K562 (cell line): ENCODE measurements around the gene DPYSL3. TPM values are rescaled to one million over a fixed set of nuclear protein-coding genes. Genes with fewer than 3 reads are reported as not detected.

Experiments
- ATAC-seq: fragments of 200-7000 bp; cut with Tn5 transposase; 3 replicates; pipeline ENCODE4 v1.9.1; 2020; ENCODE audit warnings: moderate library complexity
- BruUV-seq: library from RNA; stranded (reverse); fragments of 400-500 nt; replicated peaks from 2 replicates; lab custom pipeline; 2021; lab: Mats Ljungman, UMichigan
- CTCF ChIA-PET: fragments of 300-600 bp; formaldehyde crosslinking; extraction: SDS; loops from one replicate; lab custom pipeline; 2021; ENCODE audit warnings: low intra/inter-chr PET ratio; lab: Yijun Ruan, JAX
- POLR2A ChIA-PET: fragments of 300-600, 350-650 bp; sonication (Branson Sonifier 250); formaldehyde crosslinking; extraction: SDS; loops from one replicate; lab custom pipeline; 2021; ENCODE audit warnings: antibody characterized with exemption, inconsistent platforms; lab: Yijun Ruan, JAX
- DNase-seq, 4 experiments: peaks; one replicate each; pipeline versions ENCODE4 v3.0.0 to v3.0.0-alpha.2; 2011 to 2018; ENCODE audit warnings: low spot score in 3 of 4, mixed read lengths in 3 of 4; ENCODE audit errors: extremely low read depth in 1 of 4
- FAIRE-seq: peaks from 2 replicates; lab custom pipeline; 2011; peaks lifted over from hg19 to GRCh38; lab: Jason Lieb, UNC
- H2AFZ ChIP-seq: 2 replicates; pipeline ENCODE4 v1.6.0; 2011; ENCODE audit warnings: low read depth, low read length, control low read depth, inconsistent platforms
- H3K27ac ChIP-seq: fragments of 200-600 bp; 3 replicates; pipeline ENCODE4 v1.8.0; 2011; ENCODE audit warnings: low read depth, mild to moderate bottlenecking, control low read depth, inconsistent platforms, low read length, moderate library complexity, mixed read lengths; ENCODE audit errors: extremely low read depth
- H3K27me3 ChIP-seq, 2 experiments: fragments of 300-600 bp in 1 of 2; 2 replicates in 1 of 2; 3 replicates in 1 of 2; pipeline versions ENCODE4 v1.6.0 to v1.8.0; 2011; ENCODE audit warnings: inconsistent platforms in 2 of 2, low read length in 2 of 2, mild to moderate bottlenecking in 1 of 2, mixed read lengths in 1 of 2, moderate library complexity in 1 of 2; ENCODE audit not compliant: control insufficient read depth in 2 of 2, insufficient read depth in 2 of 2
- H3K36me3 ChIP-seq: fragments of 300-600 bp; 3 replicates; pipeline ENCODE4 v1.8.0; 2011; ENCODE audit warnings: mild to moderate bottlenecking, low read length, inconsistent platforms; ENCODE audit not compliant: control insufficient read depth, insufficient read depth
- H3K4me1 ChIP-seq, 2 experiments: fragments of 200-600 bp in 1 of 2; replicated peaks in 1 of 2; 2 replicates in 1 of 2; 3 replicates in 1 of 2; pipeline versions ENCODE4 v1.5.1 to v1.8.0; 2011; ENCODE audit warnings: inconsistent platforms in 2 of 2, low read length in 2 of 2, mild to moderate bottlenecking in 1 of 2, mixed read lengths in 1 of 2, moderate library complexity in 1 of 2; ENCODE audit not compliant: control insufficient read depth in 2 of 2, insufficient read depth in 2 of 2
- H3K4me2 ChIP-seq: 2 replicates; pipeline ENCODE4 v1.6.1; 2011; ENCODE audit warnings: low read length, control low read depth, inconsistent platforms, mixed read lengths; ENCODE audit not compliant: insufficient read depth
- H3K4me3 ChIP-seq: fragments of 200-600 bp; sonication (generic), shearing (Covaris generic); 2 replicates; pipeline ENCODE4 v1.5.1; 2016; ENCODE audit warnings: control low read depth, inconsistent platforms
- H3K79me2 ChIP-seq: fragments of 200-600 bp; 3 replicates; pipeline ENCODE4 v1.8.0; 2011; ENCODE audit warnings: low read length, inconsistent platforms; ENCODE audit not compliant: control insufficient read depth, insufficient read depth
- H3K9ac ChIP-seq, 2 experiments: 2 replicates each; pipeline versions ENCODE4 v1.6.0 to v1.6.1; 2011; ENCODE audit warnings: low read depth in 2 of 2, low read length in 2 of 2, control low read depth in 1 of 2, inconsistent platforms in 1 of 2, mild to moderate bottlenecking in 1 of 2, mixed read lengths in 1 of 2; ENCODE audit not compliant: insufficient read depth in 1 of 2
- H3K9me1 ChIP-seq: one replicate; pipeline ENCODE4 v1.6.0; 2011; ENCODE audit warnings: inconsistent platforms, mild to moderate bottlenecking, low read length, moderate library complexity; ENCODE audit not compliant: control insufficient read depth, insufficient read depth
- H3K9me3 ChIP-seq: replicated peaks from 2 replicates; pipeline ENCODE4 v1.5.1; 2011; ENCODE audit warnings: low read depth, low read length, inconsistent platforms; ENCODE audit not compliant: control insufficient read depth, insufficient read depth
- H4K20me1 ChIP-seq: replicated peaks from 2 replicates; pipeline ENCODE4 v1.6.1; 2011; ENCODE audit warnings: low read length, inconsistent platforms, mixed read lengths; ENCODE audit not compliant: control insufficient read depth, insufficient read depth
- ATF3 ChIP-seq, 2 experiments: fragments of 450-650 bp in 1 of 2; sonication (generic) in 1 of 2; formaldehyde crosslinking in 1 of 2; IDR thresholded peaks in 1 of 2; conservative IDR thresholded peaks in 1 of 2; 2 replicates each; pipeline versions ENCODE4 v1.6.1 to v1.8.1; 2016 to 2023; ENCODE audit warnings: mild to moderate bottlenecking in 2 of 2, moderate library complexity in 2 of 2, inconsistent platforms in 1 of 2, missing genetic modification reagents in 1 of 2
- FOXJ3 ChIP-seq: sonication (generic); formaldehyde crosslinking; IDR thresholded peaks from 2 replicates; pipeline ENCODE4 v1.4.0; 2020; ENCODE audit warnings: mild to moderate bottlenecking, missing genetic modification reagents
- HCFC1 ChIP-seq: IDR thresholded peaks from 2 replicates; pipeline ENCODE4 v1.6.1; 2012; ENCODE audit warnings: low read depth, low read length, improper control_type of control experiment
- HDAC3 ChIP-seq: fragments of 450-650 bp; IDR thresholded peaks from 2 replicates; pipeline ENCODE4 v1.6.1; 2018; ENCODE audit warnings: borderline replicate concordance, mild to moderate bottlenecking, moderate library complexity; ENCODE audit not compliant: partially characterized antibody
- KAT8 ChIP-seq: fragments of 450-650 bp; IDR thresholded peaks from 2 replicates; pipeline ENCODE4 v1.6.1; 2016; ENCODE audit warnings: low read depth, mild to moderate bottlenecking
- NR0B1 ChIP-seq: fragments of 450-650 bp; IDR thresholded peaks from one replicate; pipeline ENCODE4 v1.6.1; 2018; ENCODE audit warnings: mild to moderate bottlenecking, moderate library complexity; ENCODE audit not compliant: partially characterized antibody
- RBM22 ChIP-seq: fragments of 200-400 bp; formaldehyde crosslinking; IDR thresholded peaks from 2 replicates; pipeline ENCODE4 v1.6.1; 2018; ENCODE audit warnings: low read length, low read depth; ENCODE audit not compliant: poor library complexity, severe bottlenecking
- TRIM24 ChIP-seq, 2 experiments: fragments of 450-650 bp; IDR thresholded peaks; 2 replicates each; pipeline ENCODE4 v1.6.1; 2016
- ZNF384 ChIP-seq: IDR thresholded peaks from 2 replicates; pipeline ENCODE4 v1.6.1; 2012; ENCODE audit warnings: low read depth, low read length, improper control_type of control experiment
- ZNF41 ChIP-seq: fragments of 250-450 bp; sonication (Bioruptor Pico); conservative IDR thresholded peaks from 2 replicates; pipeline ENCODE4 v1.4.0; 2020; ENCODE audit warnings: mild to moderate bottlenecking
- ZNF76 ChIP-seq: fragments of 250-450 bp; sonication (Bioruptor Pico); IDR thresholded peaks from 2 replicates; pipeline ENCODE4 v1.4.0; 2020; ENCODE audit warnings: mild to moderate bottlenecking, moderate library complexity, borderline replicate concordance
- ZNF778 ChIP-seq: fragments of 450-650 bp; formaldehyde crosslinking; IDR thresholded peaks from 2 replicates; pipeline ENCODE4 v1.4.0; 2020; ENCODE audit warnings: mild to moderate bottlenecking, moderate library complexity
- WGBS: fragments of 100-300 bp; shearing (Covaris generic); methylation state at CpG from one replicate; pipeline ENCODE4 v1.1.6; 2016; ENCODE audit warnings: low coverage, mixed read lengths; ENCODE audit not compliant: insufficient coverage; ENCODE audit errors: missing lambda C conversion rate; 5-methylcytosine and 5-hydroxymethylcytosine counted together
- in situ Hi-C: fragments of 300-500 bp; cut with MboI; formaldehyde crosslinking; loops from 4 replicates; pipeline ENCODE4 v1.15.0; 2018; ENCODE audit warnings: inconsistent platforms, mixed read lengths
- intact Hi-C: fragments of 100-400 bp; cut with micrococcal nuclease; formaldehyde crosslinking; loops from 2 replicates; pipeline ENCODE4 v1.14.2; 2022
- polyA plus RNA-seq, 8 experiments: library from polyadenylated mRNA; depleted of rRNA in 4 of 8; stranded (reverse) in 5 of 8; unstranded in 3 of 8; fragments of >200 nt; fragmentation: Nextera tagmentation in 2 of 8; fragmentation: Illumina TruSeq in 1 of 8; extraction: Ambion mirVana in 2 of 8; extraction: Trizol in 1 of 8; gene quantifications; 2 replicates each; pipeline versions ENCODE4 v1.2.1 to v1.2.3, GENCODE V29; 2011 to 2014; ENCODE audit warnings: inconsistent platforms in 1 of 8, missing spikeins in 1 of 8
- total RNA-seq, 7 experiments: library from RNA; depleted of rRNA in 6 of 7; stranded (reverse); fragments of >200 nt in 6 of 7; fragmentation: Illumina TruSeq in 2 of 7; extraction: Trizol in 2 of 7; gene quantifications; 2 replicates each; pipeline versions ENCODE4 v1.2.1 to v1.2.3, GENCODE V29; 2011 to 2021; ENCODE audit warnings: low replicate concordance in 1 of 7
- TF ChIP-seq, protein P1 (sequence below): fragments of 250-450 bp; sonication (Bioruptor Pico); IDR thresholded peaks from 2 replicates; pipeline ENCODE4 v1.8.0; 2021; ENCODE audit warnings: mild to moderate bottlenecking, moderate library complexity
- TF ChIP-seq, protein P2 (sequence below): sonication (generic); formaldehyde crosslinking; IDR thresholded peaks from 2 replicates; pipeline ENCODE4 v1.8.0; 2022; ENCODE audit warnings: mild to moderate bottlenecking, missing genetic modification reagents

Gene DPYSL3
- total and polyA plus RNA-seq, 9 of the 15 experiments (the other 6 are each of a cell fraction or from before 2014, with no cell fraction given) = 0.07 to 0.55 TPM; not detected in 7

GRCh38 chr5:147437161-147437596 is 72.7 kb downstream of the DPYSL3 start (continued):
- TF ChIP-seq ATF3 (IDR thresholded peaks at IDR 0.05) = no peak
- TF ChIP-seq ATF3 (CRISPR knock-in tag; conservative IDR thresholded peaks at IDR 0.05) = no peak
- TF ChIP-seq, protein P1, sequence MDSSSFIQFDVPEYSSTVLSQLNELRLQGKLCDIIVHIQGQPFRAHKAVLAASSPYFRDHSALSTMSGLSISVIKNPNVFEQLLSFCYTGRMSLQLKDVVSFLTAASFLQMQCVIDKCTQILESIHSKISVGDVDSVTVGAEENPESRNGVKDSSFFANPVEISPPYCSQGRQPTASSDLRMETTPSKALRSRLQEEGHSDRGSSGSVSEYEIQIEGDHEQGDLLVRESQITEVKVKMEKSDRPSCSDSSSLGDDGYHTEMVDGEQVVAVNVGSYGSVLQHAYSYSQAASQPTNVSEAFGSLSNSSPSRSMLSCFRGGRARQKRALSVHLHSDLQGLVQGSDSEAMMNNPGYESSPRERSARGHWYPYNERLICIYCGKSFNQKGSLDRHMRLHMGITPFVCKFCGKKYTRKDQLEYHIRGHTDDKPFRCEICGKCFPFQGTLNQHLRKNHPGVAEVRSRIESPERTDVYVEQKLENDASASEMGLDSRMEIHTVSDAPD (CRISPR knock-in tag) = no peak
- TF ChIP-seq ZNF384 = no peak
- TF ChIP-seq FOXJ3 = no peak
- no peak for TF ChIP-seq KAT8
- TF ChIP-seq TRIM24 (IDR thresholded peaks at IDR 0.05) = no peak
- no peak for TF ChIP-seq HDAC3

- in situ Hi-C loops = no loop called here
- WGBS = 0% methylated on average over 3 of the region's 3 CpGs
- no peaks in the 10 kb centered on the region for H3K79me2 ChIP-seq
- no peaks in the 10 kb centered on the region for H3K27me3 ChIP-seq
- no peak overlapping the region for H3K27ac ChIP-seq
- no peak overlapping the region for H3K9ac ChIP-seq
- H2AFZ ChIP-seq = no peak overlapping the region
- no peaks in the 10 kb centered on the region for H3K9me3 ChIP-seq
- no peaks in the 10 kb centered on the region for H3K36me3 ChIP-seq
- H3K4me2 ChIP-seq = no peak overlapping the region
- H3K4me1 ChIP-seq = no peaks in the 10 kb centered on the region
- CTCF ChIA-PET = no interaction called here
- intact Hi-C loops = no loop called here
- ATAC-seq (no peak), FAIRE-seq (no peak), DNase-seq (no peak)
- H4K20me1 ChIP-seq = no peaks in the 10 kb centered on the region
- POLR2A ChIA-PET = no interaction called here
- no peaks in the 10 kb centered on the region for H3K9me1 ChIP-seq
- H3K4me3 ChIP-seq = no peak overlapping the region
- BruUV-seq = no TSS peak
- no peak for TF ChIP-seq NR0B1
- no peak for TF ChIP-seq RBM22
- no peak for TF ChIP-seq HCFC1
- TF ChIP-seq ZNF76 (CRISPR knock-in tag) = no peak
- TF ChIP-seq ZNF41 = no peak
- TF ChIP-seq, protein P2, sequence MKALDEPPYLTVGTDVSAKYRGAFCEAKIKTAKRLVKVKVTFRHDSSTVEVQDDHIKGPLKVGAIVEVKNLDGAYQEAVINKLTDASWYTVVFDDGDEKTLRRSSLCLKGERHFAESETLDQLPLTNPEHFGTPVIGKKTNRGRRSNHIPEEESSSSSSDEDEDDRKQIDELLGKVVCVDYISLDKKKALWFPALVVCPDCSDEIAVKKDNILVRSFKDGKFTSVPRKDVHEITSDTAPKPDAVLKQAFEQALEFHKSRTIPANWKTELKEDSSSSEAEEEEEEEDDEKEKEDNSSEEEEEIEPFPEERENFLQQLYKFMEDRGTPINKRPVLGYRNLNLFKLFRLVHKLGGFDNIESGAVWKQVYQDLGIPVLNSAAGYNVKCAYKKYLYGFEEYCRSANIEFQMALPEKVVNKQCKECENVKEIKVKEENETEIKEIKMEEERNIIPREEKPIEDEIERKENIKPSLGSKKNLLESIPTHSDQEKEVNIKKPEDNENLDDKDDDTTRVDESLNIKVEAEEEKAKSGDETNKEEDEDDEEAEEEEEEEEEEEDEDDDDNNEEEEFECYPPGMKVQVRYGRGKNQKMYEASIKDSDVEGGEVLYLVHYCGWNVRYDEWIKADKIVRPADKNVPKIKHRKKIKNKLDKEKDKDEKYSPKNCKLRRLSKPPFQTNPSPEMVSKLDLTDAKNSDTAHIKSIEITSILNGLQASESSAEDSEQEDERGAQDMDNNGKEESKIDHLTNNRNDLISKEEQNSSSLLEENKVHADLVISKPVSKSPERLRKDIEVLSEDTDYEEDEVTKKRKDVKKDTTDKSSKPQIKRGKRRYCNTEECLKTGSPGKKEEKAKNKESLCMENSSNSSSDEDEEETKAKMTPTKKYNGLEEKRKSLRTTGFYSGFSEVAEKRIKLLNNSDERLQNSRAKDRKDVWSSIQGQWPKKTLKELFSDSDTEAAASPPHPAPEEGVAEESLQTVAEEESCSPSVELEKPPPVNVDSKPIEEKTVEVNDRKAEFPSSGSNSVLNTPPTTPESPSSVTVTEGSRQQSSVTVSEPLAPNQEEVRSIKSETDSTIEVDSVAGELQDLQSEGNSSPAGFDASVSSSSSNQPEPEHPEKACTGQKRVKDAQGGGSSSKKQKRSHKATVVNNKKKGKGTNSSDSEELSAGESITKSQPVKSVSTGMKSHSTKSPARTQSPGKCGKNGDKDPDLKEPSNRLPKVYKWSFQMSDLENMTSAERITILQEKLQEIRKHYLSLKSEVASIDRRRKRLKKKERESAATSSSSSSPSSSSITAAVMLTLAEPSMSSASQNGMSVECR (CRISPR knock-in tag) = no peak
- TF ChIP-seq ZNF778 (CRISPR knock-in tag) = no peak
These were observed 73.3 kb downstream of the DPYSL3 start for GRCh38 chr5:147436596-147436995.
